ENCODE results near the gene PTRHD1. TPM values are rescaled to one million over a fixed set of nuclear protein-coding genes. Genes with fewer than 3 reads are reported as not detected.

PTRHD1 gene
- 10 to 100 TPM; 34.8 to 42.3 TPM for total RNA-seq

GRCh38 chr2:24792874-24793760 lies at the start of gene PTRHD1, which contains the start of gene CENPO:
PTRHD1 (minus strand) TSS chr2:24793391; CDS start chr2:24793377, 14 bp downstream.
CENPO (plus strand) TSS chr2:24793425; CDS start chr2:24793920, 495 bp downstream.

Other genes with a start within 250 kb of the PTRHD1 start
- 10 to 100 TPM; 33.1 to 39.0 TPM for gene CENPO, start within 50 bp of the PTRHD1 start, total RNA-seq
- 10 to 100 TPM; 31.9 to 35.2 TPM for gene ADCY3, start 126.8 kb upstream of the PTRHD1 start, total RNA-seq
- gene DNAJC27, start 178.6 kb upstream of the PTRHD1 start, total RNA-seq, result 1 to 10 TPM; 7.3 to 8.5 TPM
- gene EFR3B, start 248.7 kb upstream of the PTRHD1 start, total RNA-seq, result not detected